Upper lobe of right lung (tissue), 1 donor: ENCODE results near the gene IL2. TPM values are rescaled to one million over a fixed set of nuclear protein-coding genes. Genes with fewer than 3 reads are reported as not detected.

Experiments
- ATAC-seq: fragments of 200-7000 bp; cut with Tn5 transposase; one replicate; pipeline ENCODE4 v1.9.1; 2020; ENCODE audit warnings: mild to moderate bottlenecking, moderate library complexity
- DNase-seq: peaks from one replicate; pipeline ENCODE4 v3.0.0-alpha.2; 2020
- H3K27ac ChIP-seq: fragments of 200-600 bp; one replicate; pipeline ENCODE4 v1.8.0; 2022
- H3K27me3 ChIP-seq: fragments of 200-600 bp; one replicate; pipeline ENCODE4 v1.8.0; 2022; ENCODE audit warnings: mild to moderate bottlenecking
- H3K36me3 ChIP-seq: fragments of 200-600 bp; one replicate; pipeline ENCODE4 v1.8.0; 2022
- H3K4me1 ChIP-seq: fragments of 200-600 bp; one replicate; pipeline ENCODE4 v1.8.0; 2022
- H3K4me3 ChIP-seq: fragments of 200-600 bp; one replicate; pipeline ENCODE4 v1.8.0; 2022; ENCODE audit warnings: mild to moderate bottlenecking
- H3K9me3 ChIP-seq: fragments of 200-600 bp; one replicate; pipeline ENCODE4 v1.8.0; 2022
- intact Hi-C: fragments of 100-400 bp; cut with DNase I; formaldehyde crosslinking; loops from one replicate; pipeline ENCODE4 v1.11.0; 2022
- total RNA-seq: library from RNA; stranded (reverse); fragmentation: NEBNext Ultra II Directional; extraction: Animal tissue kit (Norgen Biotek cat#: 25700); gene quantifications from one replicate; pipeline ENCODE4 v1.2.1, GENCODE V29; 2021
- TF ChIP-seq, protein P1 (sequence below): fragments of 200-600 bp; IDR thresholded peaks from one replicate; pipeline ENCODE4 v1.8.0; 2022; ENCODE audit warnings: antibody characterized with exemption
- donor health status: DM: no; HTN: yes; CAD: no; lungs with severe emphysema.

Gene IL2
- total RNA-seq, 1 donor from 2014 or later, result not detected

DNA sequence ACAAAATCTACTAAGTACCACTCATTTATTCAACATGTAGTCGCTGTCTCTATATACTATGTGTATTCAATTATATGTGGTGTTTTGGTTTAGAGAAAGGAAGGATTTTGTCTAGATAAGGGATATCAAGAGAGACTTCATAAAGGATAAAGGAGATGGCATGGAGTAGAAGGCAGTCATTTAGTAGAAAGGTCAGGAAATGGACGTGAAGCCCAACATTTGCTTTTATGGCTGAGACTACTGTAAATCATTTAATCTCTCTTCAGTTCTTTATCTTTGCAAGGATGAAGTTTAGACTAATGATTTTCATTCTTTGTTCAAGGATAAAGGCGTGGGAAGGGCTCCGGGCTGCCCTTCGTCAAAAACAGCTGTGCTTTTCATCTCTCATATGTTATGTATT is 25.2 kb downstream of the IL2 start:
- Histone ChIP-seq H3K4me1 (no peaks in the 10 kb centered on the region), H3K27me3 (no peaks in the 10 kb centered on the region), H3K36me3 (no peaks in the 10 kb centered on the region), H3K4me3 (no peak overlapping the region), H3K27ac (no peak overlapping the region), H3K9me3 (no peaks in the 10 kb centered on the region)
- DNase-seq (no peak), ATAC-seq (no peak)
- TF ChIP-seq, protein P1, sequence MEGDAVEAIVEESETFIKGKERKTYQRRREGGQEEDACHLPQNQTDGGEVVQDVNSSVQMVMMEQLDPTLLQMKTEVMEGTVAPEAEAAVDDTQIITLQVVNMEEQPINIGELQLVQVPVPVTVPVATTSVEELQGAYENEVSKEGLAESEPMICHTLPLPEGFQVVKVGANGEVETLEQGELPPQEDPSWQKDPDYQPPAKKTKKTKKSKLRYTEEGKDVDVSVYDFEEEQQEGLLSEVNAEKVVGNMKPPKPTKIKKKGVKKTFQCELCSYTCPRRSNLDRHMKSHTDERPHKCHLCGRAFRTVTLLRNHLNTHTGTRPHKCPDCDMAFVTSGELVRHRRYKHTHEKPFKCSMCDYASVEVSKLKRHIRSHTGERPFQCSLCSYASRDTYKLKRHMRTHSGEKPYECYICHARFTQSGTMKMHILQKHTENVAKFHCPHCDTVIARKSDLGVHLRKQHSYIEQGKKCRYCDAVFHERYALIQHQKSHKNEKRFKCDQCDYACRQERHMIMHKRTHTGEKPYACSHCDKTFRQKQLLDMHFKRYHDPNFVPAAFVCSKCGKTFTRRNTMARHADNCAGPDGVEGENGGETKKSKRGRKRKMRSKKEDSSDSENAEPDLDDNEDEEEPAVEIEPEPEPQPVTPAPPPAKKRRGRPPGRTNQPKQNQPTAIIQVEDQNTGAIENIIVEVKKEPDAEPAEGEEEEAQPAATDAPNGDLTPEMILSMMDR, result no peak
- intact Hi-C loops, result no loop called here

DNA sequence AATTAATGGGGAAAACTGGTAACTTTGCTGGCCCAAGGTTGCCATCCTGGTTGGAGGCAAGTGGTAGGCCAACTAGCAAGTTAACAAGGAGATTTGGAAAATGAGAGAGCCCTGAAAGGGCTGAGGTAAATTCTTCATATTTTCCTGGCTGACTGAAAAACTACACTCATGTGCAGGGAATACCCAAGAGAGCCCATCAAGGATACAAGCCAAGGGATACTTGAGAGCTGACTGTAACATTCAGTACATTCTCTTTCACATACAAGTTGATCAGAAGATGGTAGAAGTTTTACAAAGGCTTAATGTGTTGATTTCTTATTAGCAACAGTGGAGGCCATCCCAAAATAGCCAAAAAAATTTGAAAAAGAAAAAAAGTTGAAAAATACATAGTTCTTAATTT is 33.3 kb downstream of the IL2 start:
- Histone ChIP-seq H3K4me3 (no peak overlapping the region), H3K36me3 (no peaks in the 10 kb centered on the region), H3K9me3 (no peaks in the 10 kb centered on the region), H3K4me1 (no peaks in the 10 kb centered on the region), H3K27me3 (no peaks in the 10 kb centered on the region), H3K27ac (no peak overlapping the region)
- no peak for ATAC-seq
- intact Hi-C loops, result no loop called here
- no peak for DNase-seq
- TF ChIP-seq, protein P1, result no peak

DNA sequence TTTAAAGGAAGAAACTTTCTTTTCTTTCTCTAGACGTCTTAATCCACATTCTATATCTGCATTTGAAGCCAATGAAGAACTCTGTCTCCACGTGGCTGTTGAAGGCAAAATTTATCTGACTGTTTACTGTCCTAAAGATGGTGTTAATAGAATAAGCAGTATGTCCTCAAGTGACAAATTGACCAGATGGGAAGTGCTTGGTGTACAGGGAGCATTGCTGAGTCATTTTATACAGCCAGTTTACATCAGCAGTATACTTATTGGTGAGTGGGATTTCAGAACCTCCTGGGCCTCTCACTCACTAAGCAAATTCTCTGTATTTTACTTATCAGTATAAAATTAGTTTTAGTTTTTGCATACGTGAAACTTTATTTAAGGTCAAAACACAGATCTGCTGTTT is 44.0 kb downstream of the IL2 start:
- Histone ChIP-seq H3K9me3 (no peaks in the 10 kb centered on the region), H3K4me1 (no peaks in the 10 kb centered on the region), H3K36me3 (no peaks in the 10 kb centered on the region), H3K4me3 (no peak overlapping the region), H3K27ac (no peak overlapping the region), H3K27me3 (no peaks in the 10 kb centered on the region)
- no peak for ATAC-seq
- TF ChIP-seq, protein P1, result no peak
- intact Hi-C loops, result no loop called here
- DNase-seq, result no peak

DNA sequence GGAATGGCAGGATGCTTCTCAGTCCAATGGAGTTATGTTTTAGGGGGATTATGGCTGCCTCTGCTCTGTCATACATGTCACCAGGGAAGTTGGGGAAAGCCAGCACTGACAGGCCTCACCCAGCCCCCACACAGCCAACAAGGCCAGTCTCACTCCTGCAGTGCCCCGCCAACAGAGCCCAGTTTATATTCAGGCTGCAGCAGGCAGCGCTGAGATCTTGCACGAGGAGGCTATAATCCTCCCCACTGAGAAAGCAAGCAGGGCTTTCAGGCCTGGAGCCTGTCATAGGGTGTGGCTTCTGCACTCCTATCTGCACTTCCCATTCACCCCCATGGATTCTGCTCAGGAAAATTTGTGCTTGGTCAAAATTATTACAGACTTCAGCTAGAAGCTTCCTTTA is 52.7 kb downstream of the IL2 start:
- intact Hi-C loops, result no loop called here
- H3K4me3 ChIP-seq, result no peak overlapping the region
- H3K27me3 ChIP-seq, result no peaks in the 10 kb centered on the region
- no peak for DNase-seq
- no peaks in the 10 kb centered on the region for H3K36me3 ChIP-seq
- no peak for ATAC-seq
- TF ChIP-seq, protein P1, result no peak
- no peaks in the 10 kb centered on the region for H3K9me3 ChIP-seq
- H3K4me1 ChIP-seq, result no peaks in the 10 kb centered on the region
- no peak overlapping the region for H3K27ac ChIP-seq

Other genes starting within 250 kb of the IL2 start
- gene ADAD1, start 77.7 kb downstream of the IL2 start, total RNA-seq, result not detected
- gene IL21, start 164.3 kb upstream of the IL2 start, total RNA-seq, result not detected